Transverse colon (tissue), 3 donors: ENCODE measurements around the gene GOSR1.

Experiments
- CTCF ChIP-seq, 5 experiments: fragments of 200-600 bp in 3 of 5; fragments of 450-650 bp in 2 of 5; sonication (generic) in 3 of 5; IDR thresholded peaks; 1 replicate in 2 of 5; 2 replicates in 3 of 5; pipeline ENCODE4 v1.5.1; 2016 to 2017; ENCODE audit warnings: antibody characterized with exemption in 5 of 5, inconsistent platforms in 3 of 5, mild to moderate bottlenecking in 2 of 5, moderate library complexity in 1 of 5
- EP300 ChIP-seq: sonication (generic); formaldehyde crosslinking; IDR thresholded peaks from one replicate; pipeline ENCODE4 v1.6.1; 2017; ENCODE audit warnings: antibody characterized with exemption, low read depth
- POLR2A ChIP-seq: fragments of 450-650 bp; IDR thresholded peaks from one replicate; pipeline ENCODE4 v1.6.1; 2016; ENCODE audit warnings: antibody characterized with exemption, mild to moderate bottlenecking, moderate library complexity

- TF ChIP-seq CTCF (IDR thresholded peaks at IDR 0.05) (no peak), POLR2A (no peak), EP300 (no peak)
These were observed 29.3 kb downstream of the GOSR1 start for GRCh38 chr17:30506481-30506880.
